HL-60 (cell line): ENCODE data around the gene SLC17A7.

Experiments
- CTCF ChIP-seq: IDR thresholded peaks from one replicate; pipeline ENCODE4 v1.5.1; 2011; ENCODE audit warnings: low read length, control low read depth, inconsistent platforms; ENCODE audit not compliant: insufficient read depth
- REST ChIP-seq: IDR thresholded peaks from 2 replicates; pipeline ENCODE4 v1.6.1; 2012; ENCODE audit warnings: low read depth; ENCODE audit not compliant: insufficient replicate concordance

GRCh38 chr19:49407079-49407478, 34.2 kb downstream of the SLC17A7 start:
- no peak for TF ChIP-seq CTCF
- no peak for TF ChIP-seq REST
